H1 (cell line): ENCODE results near the gene ABCA1.

Experiments used
- CBX8 ChIP-seq: fragments of 300-800, 300-1000 bp; sonication (generic); IDR thresholded peaks from 2 replicates; pipeline ENCODE4 v1.7.1; 2016; ENCODE audit warnings: low read depth, low read length, borderline replicate concordance
- MAFK ChIP-seq: IDR thresholded peaks from 2 replicates; pipeline ENCODE4 v1.6.1; 2012; ENCODE audit warnings: low read depth, mild to moderate bottlenecking, improper control_type of control experiment, low read length
- POLR2A ChIP-seq, 2 experiments: IDR thresholded peaks; 1 replicate in 1 of 2; 2 replicates in 1 of 2; pipeline ENCODE4 v1.6.1; 2011; ENCODE audit warnings: low read depth in 2 of 2, low read length in 2 of 2, mild to moderate bottlenecking in 2 of 2; ENCODE audit errors: control extremely low read depth in 1 of 2
- SAP30 ChIP-seq: fragments of 300-600 bp; sonication (generic); IDR thresholded peaks from 2 replicates; pipeline ENCODE4 v1.7.1; 2012; ENCODE audit warnings: low read length, moderate library complexity, mild to moderate bottlenecking, inconsistent platforms; ENCODE audit not compliant: insufficient read depth, insufficient replicate concordance
- TAF1 ChIP-seq: IDR thresholded peaks from 2 replicates; pipeline ENCODE4 v1.6.1; 2011; ENCODE audit warnings: mild to moderate bottlenecking, low read depth, low read length
- TCF12 ChIP-seq: IDR thresholded peaks from 2 replicates; pipeline ENCODE4 v1.6.1; 2011; ENCODE audit warnings: low read depth, mild to moderate bottlenecking, low read length
- TEAD4 ChIP-seq: IDR thresholded peaks from 2 replicates; pipeline ENCODE4 v1.6.1; 2012; ENCODE audit warnings: low read depth, low read length, inconsistent platforms, mixed read lengths
- TF ChIP-seq, protein P1 (sequence below), 3 experiments: IDR thresholded peaks; 1 replicate in 2 of 3; 2 replicates in 1 of 3; pipeline versions ENCODE4 v1.5.1 to v1.6.1; 2011; ENCODE audit warnings: low read length in 3 of 3, mild to moderate bottlenecking in 3 of 3, inconsistent platforms in 2 of 3, low read depth in 1 of 3, moderate library complexity in 1 of 3; ENCODE audit not compliant: insufficient read depth in 1 of 3; ENCODE audit errors: control extremely low read depth in 1 of 3

DNA sequence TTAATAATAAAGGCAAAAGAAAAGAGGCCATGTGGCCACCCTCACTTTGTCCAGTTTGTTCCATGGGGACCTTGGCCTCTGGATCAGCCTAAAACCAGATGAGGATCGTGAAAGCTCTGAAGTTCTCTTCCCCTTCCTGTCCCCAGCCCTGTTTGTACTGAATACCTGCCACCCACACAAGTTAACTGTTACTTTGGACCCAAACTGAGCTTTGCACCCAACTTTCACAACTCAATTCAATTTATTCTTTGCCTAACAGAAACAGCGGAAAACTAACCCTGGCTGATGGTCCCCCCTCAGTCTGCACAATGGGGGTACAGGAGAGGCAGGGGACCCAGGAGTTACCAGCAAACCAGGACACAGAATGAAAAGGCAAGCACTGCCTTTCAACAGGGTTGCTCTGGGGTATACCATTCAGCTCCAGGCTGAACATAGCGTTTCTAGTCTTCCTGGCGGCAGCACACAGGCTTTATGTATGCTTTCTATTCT is 28.2 kb downstream of the ABCA1 start:
- TF ChIP-seq CBX8 (no peak), SAP30 (no peak), POLR2A (IDR thresholded peaks at IDR 0.05; ENCODE audit: control extremely low read depth in 1 of 2, low read depth in 2 of 2, low read length in 2 of 2) (no peak), TCF12 (no peak), TEAD4 (no peak), MAFK (no peak), TAF1 (no peak)
- TF ChIP-seq, protein P1, sequence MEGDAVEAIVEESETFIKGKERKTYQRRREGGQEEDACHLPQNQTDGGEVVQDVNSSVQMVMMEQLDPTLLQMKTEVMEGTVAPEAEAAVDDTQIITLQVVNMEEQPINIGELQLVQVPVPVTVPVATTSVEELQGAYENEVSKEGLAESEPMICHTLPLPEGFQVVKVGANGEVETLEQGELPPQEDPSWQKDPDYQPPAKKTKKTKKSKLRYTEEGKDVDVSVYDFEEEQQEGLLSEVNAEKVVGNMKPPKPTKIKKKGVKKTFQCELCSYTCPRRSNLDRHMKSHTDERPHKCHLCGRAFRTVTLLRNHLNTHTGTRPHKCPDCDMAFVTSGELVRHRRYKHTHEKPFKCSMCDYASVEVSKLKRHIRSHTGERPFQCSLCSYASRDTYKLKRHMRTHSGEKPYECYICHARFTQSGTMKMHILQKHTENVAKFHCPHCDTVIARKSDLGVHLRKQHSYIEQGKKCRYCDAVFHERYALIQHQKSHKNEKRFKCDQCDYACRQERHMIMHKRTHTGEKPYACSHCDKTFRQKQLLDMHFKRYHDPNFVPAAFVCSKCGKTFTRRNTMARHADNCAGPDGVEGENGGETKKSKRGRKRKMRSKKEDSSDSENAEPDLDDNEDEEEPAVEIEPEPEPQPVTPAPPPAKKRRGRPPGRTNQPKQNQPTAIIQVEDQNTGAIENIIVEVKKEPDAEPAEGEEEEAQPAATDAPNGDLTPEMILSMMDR (IDR thresholded peaks at IDR 0.05; ENCODE audit: control extremely low read depth in 1 of 3, insufficient read depth in 1 of 3, low read depth in 1 of 3, low read length in 3 of 3): no peak
